Inflammatory macrophage treated with lipopolysaccharide for 4 hours (primary cell): ENCODE data around the gene PLEKHA8.

Experiments
- DNase-seq: peaks from one replicate; pipeline ENCODE4 v3.0.0-alpha.2; 2020

Gene PLEKHA8

DNA sequence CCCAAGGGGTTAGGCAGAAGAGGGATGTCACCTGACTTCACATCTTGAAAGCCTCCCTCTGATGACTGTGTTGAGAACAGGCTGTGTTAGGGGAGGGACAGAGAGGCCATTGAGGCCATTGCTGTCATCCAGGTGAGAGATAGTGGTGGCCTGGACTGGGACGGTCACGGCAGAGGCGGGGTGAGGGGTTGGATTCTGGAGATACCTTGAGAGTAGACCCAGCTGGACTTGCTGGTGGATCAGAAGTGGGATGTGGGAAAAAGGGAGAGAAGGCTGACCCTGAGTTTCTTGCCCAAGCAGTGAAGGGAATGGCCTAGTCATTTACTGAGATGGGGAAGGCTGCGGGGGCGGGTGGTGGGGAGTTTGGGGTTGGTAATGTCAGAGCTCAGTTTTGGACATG is 120.2 kb downstream of the PLEKHA8 start:
- DNase-seq = no peak

GRCh38 chr7:30148951-30149459 is 120.8 kb downstream of the PLEKHA8 start:
- peak; percentile 26 for DNase-seq

GRCh38 chr7:30149640-30150272 is 121.5 kb downstream of the PLEKHA8 start:
- no peak for DNase-seq

GRCh38 chr7:30150711-30151110 is 122.5 kb downstream of the PLEKHA8 start:
- no peak for DNase-seq

GRCh38 chr7:30154111-30154587 is 125.9 kb downstream of the PLEKHA8 start:
- no peak for DNase-seq

- DNase-seq = no peak
Measured at GRCh38 chr7:30155481-30155880, 127.3 kb downstream of the PLEKHA8 start.

DNA sequence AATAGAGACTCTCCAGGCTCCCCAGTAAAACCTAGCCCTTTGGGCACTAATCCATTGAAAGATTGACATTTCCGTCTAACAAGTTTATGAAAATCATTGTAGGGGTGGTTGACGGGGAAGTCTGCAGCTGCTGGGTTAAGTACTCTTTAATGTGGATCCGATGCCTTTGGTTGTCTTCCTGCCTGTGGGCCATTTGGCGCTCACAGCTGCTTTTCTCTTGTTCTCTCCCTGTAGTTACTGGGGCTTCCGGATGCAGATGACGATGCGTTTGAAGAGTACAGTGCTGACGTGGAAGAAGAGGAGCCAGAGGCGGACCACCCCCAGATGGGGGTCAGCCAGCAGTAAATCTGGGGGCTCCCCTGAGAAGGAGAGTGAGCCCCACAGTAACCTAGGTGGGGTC is 129.0 kb downstream of the PLEKHA8 start:
- no peak for DNase-seq

DNA sequence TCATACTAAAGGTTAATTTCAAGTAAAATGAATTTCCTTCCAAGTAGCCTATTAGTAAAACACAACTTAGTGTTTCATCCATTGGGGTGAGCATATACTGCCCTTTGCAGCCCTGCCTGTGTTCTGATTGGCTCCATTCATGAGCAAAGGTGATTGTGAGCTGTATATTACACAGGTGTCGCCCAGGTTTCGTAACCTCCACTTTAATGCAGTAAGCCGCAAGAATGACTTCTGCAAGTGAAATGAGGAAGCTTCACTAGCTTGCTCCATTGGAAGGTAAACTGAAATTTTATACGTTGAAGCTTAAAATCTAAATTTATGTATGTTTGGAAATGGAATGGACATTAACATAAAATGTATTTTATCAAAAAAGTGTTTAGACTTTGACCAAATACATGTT is 131.0 kb downstream of the PLEKHA8 start:
- DNase-seq = no peak

- peak; percentile 88 for DNase-seq
Measured at GRCh38 chr7:30159698-30160143, 131.5 kb downstream of the PLEKHA8 start.

DNA sequence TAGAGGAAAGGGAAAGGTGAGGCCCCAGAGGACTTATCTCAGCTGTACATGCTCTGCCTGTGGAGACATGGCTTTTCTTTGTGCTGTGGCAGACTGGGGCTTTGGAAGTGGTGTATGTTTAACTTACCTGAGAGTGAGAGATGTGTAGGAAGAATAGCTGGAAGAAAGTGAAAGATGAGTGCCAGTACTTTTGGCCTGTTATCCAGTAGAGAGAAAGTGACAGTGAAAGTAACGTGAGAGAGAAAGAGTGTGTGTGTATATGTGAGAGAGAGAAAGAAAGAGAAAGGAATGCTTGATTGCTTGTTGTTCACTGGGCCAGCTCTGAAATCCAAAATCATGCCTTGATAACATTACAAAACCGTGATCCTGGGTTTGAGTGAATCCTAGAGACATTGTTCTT is 132.1 kb downstream of the PLEKHA8 start:
- DNase-seq = no peak

DNA sequence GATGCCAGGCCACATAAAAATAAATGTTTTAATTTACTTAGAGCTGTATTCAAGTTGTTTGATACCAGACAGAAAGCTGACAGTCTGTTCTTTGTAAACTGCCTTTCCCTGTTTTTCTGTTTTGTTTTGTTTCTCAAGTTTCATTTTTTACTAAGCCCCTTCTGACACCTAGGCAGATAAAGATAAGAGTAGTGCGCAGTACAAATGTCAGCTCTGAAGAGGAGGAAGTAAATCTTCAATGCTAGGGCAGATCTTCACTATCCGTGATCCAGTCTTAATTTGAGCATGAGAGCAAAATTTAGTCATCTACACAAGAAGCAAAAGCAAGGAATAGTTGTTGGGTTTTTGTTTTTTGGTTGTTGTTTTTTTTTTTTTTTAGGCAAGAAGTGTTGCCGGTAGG is 133.9 kb downstream of the PLEKHA8 start:
- no peak for DNase-seq

GRCh38 chr7:30162622-30163124 is 134.5 kb downstream of the PLEKHA8 start:
- DNase-seq = no peak

GRCh38 chr7:30163231-30163894 is 135.2 kb downstream of the PLEKHA8 start:
- DNase-seq = peak; percentile 76

GRCh38 chr7:30164567-30164966 is 136.4 kb downstream of the PLEKHA8 start:
- peak; percentile 86 for DNase-seq

- no peak for DNase-seq
Measured at GRCh38 chr7:30165590-30165989, 137.4 kb downstream of the PLEKHA8 start.

DNA sequence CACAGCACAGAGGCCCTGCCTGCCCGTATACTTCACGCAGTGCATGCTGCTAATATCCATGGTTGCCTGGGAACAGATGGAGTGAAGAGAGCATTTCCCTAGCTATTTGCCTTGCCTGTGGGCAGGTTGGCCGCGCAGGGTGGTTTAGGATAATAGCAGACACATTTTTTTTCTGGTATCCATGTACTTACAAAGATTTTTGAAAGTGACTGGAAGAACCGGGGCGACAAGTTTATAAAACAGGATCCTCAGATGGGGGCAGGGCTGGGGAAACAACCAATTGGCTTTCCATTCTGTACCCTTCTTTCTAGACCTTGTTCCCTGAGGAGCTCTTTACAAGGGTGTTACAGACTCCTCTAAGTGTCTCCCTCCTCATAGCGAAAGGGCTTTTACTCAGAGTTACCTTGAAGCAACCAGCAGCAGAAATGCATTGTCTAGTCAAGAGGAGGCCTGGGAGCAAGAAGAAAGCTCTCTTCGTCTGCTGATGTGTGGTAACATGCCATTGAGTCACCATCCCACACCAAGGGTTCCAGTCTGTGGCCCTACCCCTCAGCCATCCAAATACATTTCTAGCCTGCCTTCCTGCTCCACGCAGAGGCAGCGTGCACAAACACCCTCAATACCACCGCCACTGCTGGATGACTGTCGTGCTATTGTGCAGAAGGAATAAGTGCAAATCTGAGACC is 138.1 kb downstream of the PLEKHA8 start:
- peak; percentile 84 for DNase-seq

DNA sequence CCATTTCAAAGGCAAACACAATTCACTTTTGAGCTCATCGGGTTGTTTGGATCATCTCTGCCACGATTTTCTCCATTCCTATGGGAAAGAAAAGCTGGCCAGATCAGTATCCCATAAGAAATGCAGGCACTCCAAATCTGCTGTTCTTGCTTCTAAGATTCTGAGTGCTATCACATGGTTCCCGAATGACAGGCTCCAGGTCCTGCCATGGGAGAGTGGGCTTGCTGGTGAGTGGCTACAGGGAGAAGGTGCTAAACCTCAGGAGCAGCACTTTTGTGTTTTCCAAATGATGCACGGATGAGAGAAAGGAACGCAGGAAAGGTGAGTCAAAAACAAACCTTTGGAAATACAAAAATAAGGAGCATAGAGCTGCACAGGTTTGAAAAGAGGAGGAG is 138.6 kb downstream of the PLEKHA8 start:
- no peak for DNase-seq

- DNase-seq = no peak
Measured at GRCh38 chr7:30167901-30168300, 139.7 kb downstream of the PLEKHA8 start.

- peak; percentile 96 for DNase-seq
Measured at GRCh38 chr7:30168835-30169573, 140.8 kb downstream of the PLEKHA8 start.

DNA sequence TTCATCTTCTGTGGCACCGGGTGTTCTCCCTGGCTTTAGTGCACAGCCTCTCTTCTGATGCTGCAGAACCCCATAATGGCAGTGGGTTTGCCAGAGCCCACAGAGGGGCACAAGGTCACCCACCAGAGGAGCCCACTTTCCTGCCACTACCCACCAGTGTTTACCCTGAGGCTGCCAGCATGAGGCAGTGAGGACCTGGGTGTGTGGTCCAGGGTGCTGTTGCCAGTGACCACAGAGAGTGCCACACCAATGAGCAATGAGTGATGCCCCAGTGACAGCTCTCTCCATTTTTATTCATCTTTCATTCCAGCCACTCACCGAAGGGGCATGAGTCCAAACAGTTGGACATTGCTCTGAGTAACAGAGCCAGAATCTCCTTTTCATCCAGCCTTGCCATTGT is 141.4 kb downstream of the PLEKHA8 start:
- DNase-seq = no peak

DNA sequence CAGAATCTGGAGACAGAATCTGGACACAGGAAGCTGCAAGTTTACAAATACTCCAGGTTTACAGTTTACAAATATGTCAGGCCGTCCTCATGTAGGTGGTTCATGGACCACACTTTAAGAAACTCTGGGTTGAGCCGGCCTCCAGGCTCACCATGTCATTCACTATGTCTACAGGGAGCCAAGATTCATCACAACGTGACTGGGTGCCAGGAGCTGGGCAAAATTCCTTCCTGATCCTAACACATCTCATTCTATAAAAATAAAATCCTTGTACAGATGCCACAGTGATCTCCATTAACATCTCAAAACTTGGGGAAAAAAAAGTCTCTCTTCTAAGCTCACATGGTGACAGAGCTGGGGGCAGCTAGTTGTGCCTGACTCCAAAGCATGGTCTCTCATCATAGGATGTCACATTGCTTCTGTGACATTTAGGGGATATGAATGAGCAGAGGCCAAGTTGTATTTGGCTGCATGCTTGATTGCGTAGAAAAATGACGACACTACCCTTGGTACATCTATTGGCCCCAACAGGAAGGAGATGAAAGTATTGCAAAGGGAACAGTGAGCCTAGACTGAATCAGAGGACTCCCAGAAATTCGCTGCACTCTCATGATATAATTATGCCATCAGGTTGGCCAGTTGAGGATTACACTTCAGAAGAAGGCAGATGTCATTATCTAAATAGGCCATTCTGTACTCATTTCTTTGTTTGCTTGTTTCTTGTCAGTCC is 142.4 kb downstream of the PLEKHA8 start:
- DNase-seq = peak; percentile 97
